ENCODE measurements around the gene NDRG3.

DNA sequence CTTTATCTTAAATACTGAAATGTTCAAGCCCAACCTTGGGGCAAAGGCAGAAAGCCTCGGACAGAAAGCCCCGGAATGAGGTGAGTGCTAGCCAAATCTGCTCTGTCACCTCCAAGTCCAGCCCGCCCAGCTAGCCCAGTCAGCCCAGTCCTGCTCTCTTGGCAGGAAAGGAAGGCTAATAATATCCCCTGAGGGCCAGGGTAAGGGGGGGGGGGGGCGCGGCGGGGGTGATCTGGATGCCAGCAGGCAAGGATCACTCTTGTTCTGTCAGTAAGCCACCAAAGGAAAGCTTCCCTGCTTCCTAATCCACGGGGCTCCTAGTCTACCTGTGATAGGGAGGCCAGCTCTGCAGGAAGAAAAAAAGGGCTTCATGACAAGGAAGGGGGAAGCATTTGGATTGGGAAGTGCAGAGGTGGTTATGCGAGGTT, 1.1 kb downstream of the NDRG3 start:
- no peak for TF ChIP-seq POLR2A (IDR thresholded peaks at IDR 0.05; ENCODE audit: control extremely low read depth in 1 of 2, low read depth in 2 of 2, low read length in 2 of 2)
- no peak for TF ChIP-seq RFX5 (IDR thresholded peaks at IDR 0.05; ENCODE audit: borderline replicate concordance, low read depth, low read length)
- TF ChIP-seq, protein P1, sequence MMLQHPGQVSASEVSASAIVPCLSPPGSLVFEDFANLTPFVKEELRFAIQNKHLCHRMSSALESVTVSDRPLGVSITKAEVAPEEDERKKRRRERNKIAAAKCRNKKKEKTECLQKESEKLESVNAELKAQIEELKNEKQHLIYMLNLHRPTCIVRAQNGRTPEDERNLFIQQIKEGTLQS (IDR thresholded peaks at IDR 0.05; ENCODE audit: insufficient read depth, low read depth, low read length): no peak
- TF ChIP-seq CTCF (IDR thresholded peaks at IDR 0.05; ENCODE audit: control extremely low read depth in 1 of 3, insufficient read depth in 1 of 3, low read depth in 1 of 3, low read length in 3 of 3): no peak

Measured in H1 (cell line).